Memory B cell (primary cell): Measurements from ENCODE around the gene SGTA.
"Not testable (repeated sequence)": the region's sequence is repeated elsewhere in the genome, so short reads cannot be mapped to it uniquely, and the experiment has no call there.

ENCODE experiments used
- ATAC-seq: fragments of 150-1000 bp; cut with Tn5 transposase; 2 replicates; pipeline ENCODE4 v1.10.0; 2021; ENCODE audit warnings: low read depth, mild to moderate bottlenecking, moderate library complexity
- DNase-seq, 2 donors: peaks; one replicate each; pipeline ENCODE4 v3.0.0; 2022; ENCODE audit warnings: low spot score in 2 of 2
- H3K27ac Mint-ChIP-seq: one replicate; pipeline ENCODE4 v1.8.0; 2022; ENCODE audit warnings: mild to moderate bottlenecking, moderate library complexity, mixed read lengths
- H3K27me3 Mint-ChIP-seq: one replicate; pipeline ENCODE4 v1.8.0; 2022; ENCODE audit warnings: mixed read lengths
- H3K36me3 Mint-ChIP-seq: one replicate; pipeline ENCODE4 v1.8.0; 2022; ENCODE audit warnings: mild to moderate bottlenecking, mixed read lengths
- H3K4me1 Mint-ChIP-seq: one replicate; pipeline ENCODE4 v1.8.0; 2022; ENCODE audit warnings: mixed read lengths
- H3K4me3 Mint-ChIP-seq: one replicate; pipeline ENCODE4 v1.8.0; 2022; ENCODE audit warnings: mild to moderate bottlenecking, moderate library complexity, mixed read lengths
- H3K9me3 Mint-ChIP-seq: one replicate; pipeline ENCODE4 v1.8.0; 2022; ENCODE audit warnings: mixed read lengths

Gene SGTA

GRCh38 chr19:2792666-2793065 lies 9.6 kb upstream of the SGTA start:
- not testable (repeated sequence) for H3K27me3 Mint-ChIP-seq, DNase-seq, H3K27ac Mint-ChIP-seq, H3K36me3 Mint-ChIP-seq, H3K9me3 Mint-ChIP-seq, H3K4me3 Mint-ChIP-seq, ATAC-seq
- peaks cover 13% of the 10 kb centered on the region for H3K4me1 Mint-ChIP-seq

- Mint-ChIP-seq H3K4me1 (peaks cover 20% of the 10 kb centered on the region), H3K36me3 (peaks cover 9% of the 10 kb centered on the region)
These were observed 8.8 kb upstream of the SGTA start for GRCh38 chr19:2791876-2792275.

GRCh38 chr19:2791440-2791839 lies 8.4 kb upstream of the SGTA start:
- peak overlapping the region; percentile 62 for H3K27ac Mint-ChIP-seq
- no peak overlapping the region for H3K4me3 Mint-ChIP-seq
- H3K36me3 Mint-ChIP-seq, result peaks cover 9% of the 10 kb centered on the region
- peaks cover 20% of the 10 kb centered on the region for H3K4me1 Mint-ChIP-seq
- ATAC-seq, result no peak
- DNase-seq, result no peak
- no peaks in the 10 kb centered on the region for H3K27me3 Mint-ChIP-seq
- no peaks in the 10 kb centered on the region for H3K9me3 Mint-ChIP-seq

More at GRCh38 chr19:2791876-2792275, 8.8 kb upstream of the SGTA start:
- DNase-seq (no peak), ATAC-seq (no peak)
- H3K9me3 Mint-ChIP-seq, result no peaks in the 10 kb centered on the region
- H3K4me3 Mint-ChIP-seq, result no peak overlapping the region
- H3K27me3 Mint-ChIP-seq, result no peaks in the 10 kb centered on the region
- H3K27ac Mint-ChIP-seq, result no peak overlapping the region

- ATAC-seq (no peak), DNase-seq (no peak)
- Mint-ChIP-seq H3K9me3 (no peaks in the 10 kb centered on the region), H3K36me3 (peaks cover 7% of the 10 kb centered on the region), H3K4me1 (peaks cover 25% of the 10 kb centered on the region), H3K27ac (peak overlapping the region; percentile 94), H3K27me3 (no peaks in the 10 kb centered on the region), H3K4me3 (no peak overlapping the region)
These were observed 7.6 kb upstream of the SGTA start for GRCh38 chr19:2790557-2791271.

GRCh38 chr19:2790194-2790556 lies 7.1 kb upstream of the SGTA start:
- Mint-ChIP-seq H3K36me3 (peaks cover 5% of the 10 kb centered on the region), H3K27ac (peak overlapping the region; percentile 94), H3K27me3 (no peaks in the 10 kb centered on the region), H3K4me3 (peak overlapping the region; percentile 30), H3K4me1 (peaks cover 26% of the 10 kb centered on the region), H3K9me3 (no peaks in the 10 kb centered on the region)
- ATAC-seq, result no peak
- DNase-seq, result no peak

- no peak for ATAC-seq
- Mint-ChIP-seq H3K27me3 (no peaks in the 10 kb centered on the region), H3K36me3 (peaks cover 3% of the 10 kb centered on the region), H3K4me3 (peak overlapping the region; percentile 11), H3K4me1 (peaks cover 29% of the 10 kb centered on the region), H3K27ac (peak overlapping the region; percentile 65), H3K9me3 (no peaks in the 10 kb centered on the region)
- no peak for DNase-seq
These were observed 5.2 kb upstream of the SGTA start for GRCh38 chr19:2788237-2788636.

- DNase-seq (no peak), ATAC-seq (no peak)
- Mint-ChIP-seq H3K36me3 (peaks cover 3% of the 10 kb centered on the region), H3K27me3 (no peaks in the 10 kb centered on the region), H3K9me3 (no peaks in the 10 kb centered on the region), H3K4me1 (peaks cover 33% of the 10 kb centered on the region), H3K4me3 (peak overlapping the region; percentile 34), H3K27ac (peak overlapping the region; percentile 60)
These were observed 4.0 kb upstream of the SGTA start for GRCh38 chr19:2787115-2787514.

- no peaks in the 10 kb centered on the region for H3K9me3 Mint-ChIP-seq
- H3K4me3 Mint-ChIP-seq, result peak within 1 kb of the TSS; percentile 89
- no peaks in the 10 kb centered on the region for H3K36me3 Mint-ChIP-seq
- ATAC-seq (peak; percentile 72), DNase-seq (peak; percentile 91 to 94)
- no peaks in the 10 kb centered on the region for H3K27me3 Mint-ChIP-seq
- H3K4me1 Mint-ChIP-seq, result peaks cover 38% of the 10 kb centered on the region
- H3K27ac Mint-ChIP-seq, result peak within 1 kb of the TSS; percentile 78
These were observed 2.3 kb upstream of the SGTA start, which contains the start of gene THOP1 for GRCh38 chr19:2785244-2785997. TSS of gene THOP1 (plus strand) at chr19:2785503. CDS start at chr19:2785663, 160 bp downstream.

- H3K36me3 Mint-ChIP-seq, result no peaks in the 10 kb centered on the region
- no peaks in the 10 kb centered on the region for H3K9me3 Mint-ChIP-seq
- peak overlapping the region; percentile 88 for H3K27ac Mint-ChIP-seq
- H3K27me3 Mint-ChIP-seq, result no peaks in the 10 kb centered on the region
- peaks cover 32% of the 10 kb centered on the region for H3K4me1 Mint-ChIP-seq
- DNase-seq (no peak), ATAC-seq (no peak)
- peak overlapping the region; percentile 85 for H3K4me3 Mint-ChIP-seq
These were observed 690 bp upstream of the SGTA start for GRCh38 chr19:2783781-2784145.

- no peak for ATAC-seq
- Mint-ChIP-seq H3K4me3 (peak overlapping the region; percentile 85), H3K9me3 (no peaks in the 10 kb centered on the region), H3K4me1 (peaks cover 27% of the 10 kb centered on the region), H3K27ac (peak overlapping the region; percentile 88), H3K27me3 (no peaks in the 10 kb centered on the region), H3K36me3 (no peaks in the 10 kb centered on the region)
- no peak for DNase-seq
These were observed 641 bp downstream of the SGTA start for GRCh38 chr19:2782329-2782935.

- Mint-ChIP-seq H3K9me3 (no peaks in the 10 kb centered on the region), H3K4me1 (peaks cover 24% of the 10 kb centered on the region), H3K27ac (peak overlapping the region; percentile 17), H3K36me3 (no peaks in the 10 kb centered on the region), H3K27me3 (no peaks in the 10 kb centered on the region), H3K4me3 (no peak overlapping the region)
- DNase-seq (no peak), ATAC-seq (no peak)
These were observed 2.8 kb downstream of the SGTA start for GRCh38 chr19:2780284-2780683.

- Mint-ChIP-seq H3K27me3 (no peaks in the 10 kb centered on the region), H3K36me3 (no peaks in the 10 kb centered on the region), H3K4me1 (peaks cover 27% of the 10 kb centered on the region), H3K4me3 (no peak overlapping the region), H3K9me3 (no peaks in the 10 kb centered on the region), H3K27ac (peak overlapping the region; percentile 38)
- DNase-seq, result no peak
- no peak for ATAC-seq
These were observed 3.8 kb downstream of the SGTA start for GRCh38 chr19:2779121-2779740.

- no peaks in the 10 kb centered on the region for H3K9me3 Mint-ChIP-seq
- H3K4me3 Mint-ChIP-seq, result no peak overlapping the region
- no peak for ATAC-seq
- no peak overlapping the region for H3K27ac Mint-ChIP-seq
- H3K27me3 Mint-ChIP-seq, result no peaks in the 10 kb centered on the region
- H3K4me1 Mint-ChIP-seq, result peaks cover 24% of the 10 kb centered on the region
- H3K36me3 Mint-ChIP-seq, result no peaks in the 10 kb centered on the region
- DNase-seq, result no peak
These were observed 5.0 kb downstream of the SGTA start for GRCh38 chr19:2777952-2778683.
